Duodenal mucosa (tissue), 2 donors: ENCODE measurements around the gene PGS1.

Experiments
- H3K27ac ChIP-seq: one replicate; pipeline ENCODE4 v1.7.0; 2013; ENCODE audit warnings: low read depth, low read length
- H3K27me3 ChIP-seq, 2 donors: one replicate each; pipeline ENCODE4 v1.7.0; 2013; ENCODE audit warnings: low read length in 2 of 2, control low read depth in 1 of 2; ENCODE audit not compliant: insufficient read depth in 2 of 2, control insufficient read depth in 1 of 2
- H3K36me3 ChIP-seq, 2 donors: one replicate each; pipeline ENCODE4 v1.7.0; 2013; ENCODE audit warnings: low read length in 2 of 2, control low read depth in 1 of 2; ENCODE audit not compliant: insufficient read depth in 2 of 2, control insufficient read depth in 1 of 2
- H3K4me1 ChIP-seq, 2 donors: one replicate each; pipeline ENCODE4 v1.7.0; 2013; ENCODE audit warnings: low read length in 2 of 2, control low read depth in 1 of 2; ENCODE audit not compliant: insufficient read depth in 2 of 2, control insufficient read depth in 1 of 2
- H3K4me3 ChIP-seq, 2 donors: one replicate each; pipeline ENCODE4 v1.7.0; 2013; ENCODE audit warnings: low read length in 2 of 2, low read depth in 1 of 2
- H3K9ac ChIP-seq, 2 donors: one replicate each; pipeline ENCODE4 v1.7.0; 2013; ENCODE audit warnings: low read length in 2 of 2, low read depth in 1 of 2
- H3K9me3 ChIP-seq, 2 donors: one replicate each; pipeline ENCODE4 v1.7.0; 2013; ENCODE audit warnings: low read length in 2 of 2, control low read depth in 1 of 2; ENCODE audit not compliant: control insufficient read depth in 1 of 2

Gene PGS1

GRCh38 chr17:78374189-78374588 lies 4.3 kb upstream of the PGS1 start:
- Histone ChIP-seq H3K27ac (no peak overlapping the region), H3K4me3 (no peak overlapping the region), H3K9ac (no peak overlapping the region), H3K4me1 (peaks cover 9 to 21% of the 10 kb centered on the region in 2 donors), H3K9me3 (no peaks in the 10 kb centered on the region), H3K36me3 (no peaks in the 10 kb centered on the region), H3K27me3 (no peaks in the 10 kb centered on the region)

GRCh38 chr17:78374631-78375274 lies 3.7 kb upstream of the PGS1 start:
- Histone ChIP-seq H3K4me1 (peaks cover 13 to 25% of the 10 kb centered on the region in 2 donors), H3K36me3 (no peaks in the 10 kb centered on the region), H3K27ac (peak overlapping the region; percentile 36), H3K4me3 (no peak overlapping the region), H3K9ac (no peak overlapping the region), H3K27me3 (no peaks in the 10 kb centered on the region), H3K9me3 (no peaks in the 10 kb centered on the region)

GRCh38 chr17:78375401-78376151 lies 2.9 kb upstream of the PGS1 start:
- Histone ChIP-seq H3K4me3 (no peak overlapping the region), H3K4me1 (peaks cover 18 to 31% of the 10 kb centered on the region in 2 donors), H3K9me3 (no peaks in the 10 kb centered on the region), H3K36me3 (no peaks in the 10 kb centered on the region), H3K9ac (no peak overlapping the region), H3K27ac (peak overlapping the region; percentile 41), H3K27me3 (no peaks in the 10 kb centered on the region)

- Histone ChIP-seq H3K9me3 (no peaks in the 10 kb centered on the region), H3K9ac (no peak overlapping the region), H3K36me3 (no peaks in the 10 kb centered on the region), H3K4me3 (no peak overlapping the region), H3K4me1 (peaks cover 23 to 37% of the 10 kb centered on the region in 2 donors), H3K27me3 (no peaks in the 10 kb centered on the region), H3K27ac (no peak overlapping the region)
Measured at GRCh38 chr17:78376161-78376560, 2.3 kb upstream of the PGS1 start.

GRCh38 chr17:78377858-78378224 lies 608 bp upstream of the PGS1 start:
- Histone ChIP-seq H3K9me3 (no peaks in the 10 kb centered on the region), H3K9ac (peak overlapping the region; percentile 83 to 93), H3K27me3 (no peaks in the 10 kb centered on the region), H3K4me3 (peak overlapping the region; percentile 84 to 90), H3K36me3 (no peaks in the 10 kb centered on the region), H3K4me1 (peaks cover 36 to 50% of the 10 kb centered on the region in 2 donors), H3K27ac (peak overlapping the region; percentile 75)

GRCh38 chr17:78379131-78379491 lies 662 bp downstream of the PGS1 start:
- H3K4me1 ChIP-seq, result peaks cover 41 to 62% of the 10 kb centered on the region in 2 donors
- H3K27me3 ChIP-seq, result no peaks in the 10 kb centered on the region
- H3K4me3 ChIP-seq, result peak overlapping the region; percentile 84 to 90
- no peaks in the 10 kb centered on the region for H3K9me3 ChIP-seq
- H3K9ac ChIP-seq, result peak overlapping the region; percentile 83 to 93
- no peaks in the 10 kb centered on the region for H3K36me3 ChIP-seq
- peak overlapping the region; percentile 75 for H3K27ac ChIP-seq

GRCh38 chr17:78380370-78380769 lies 1.9 kb downstream of the PGS1 start:
- H3K27ac ChIP-seq, result no peak overlapping the region
- H3K4me1 ChIP-seq, result peaks cover 50 to 69% of the 10 kb centered on the region in 2 donors

GRCh38 chr17:78381601-78382232 lies 3.3 kb downstream of the PGS1 start:
- Histone ChIP-seq H3K9me3 (no peaks in the 10 kb centered on the region), H3K9ac (peak overlapping the region; percentile 21 to 63), H3K4me1 (peaks cover 62 to 73% of the 10 kb centered on the region in 2 donors), H3K36me3 (peaks cover 0 to 4% of the 10 kb centered on the region in 2 donors), H3K27me3 (no peaks in the 10 kb centered on the region), H3K27ac (peak overlapping the region; percentile 68), H3K4me3 (peak overlapping the region; percentile 12 to 33)

More at GRCh38 chr17:78380370-78380769, 1.9 kb downstream of the PGS1 start:
- H3K9ac ChIP-seq, result no peak overlapping the region
- peaks cover 0 to 4% of the 10 kb centered on the region in 2 donors for H3K36me3 ChIP-seq
- no peak overlapping the region for H3K4me3 ChIP-seq
- no peaks in the 10 kb centered on the region for H3K9me3 ChIP-seq
- no peaks in the 10 kb centered on the region for H3K27me3 ChIP-seq

GRCh38 chr17:78383725-78384471 lies 5.4 kb downstream of the PGS1 start:
- H3K27ac ChIP-seq, result peak overlapping the region; percentile 68
- H3K4me1 ChIP-seq, result peaks cover 65 to 69% of the 10 kb centered on the region in 2 donors
- H3K9me3 ChIP-seq, result no peaks in the 10 kb centered on the region
- no peaks in the 10 kb centered on the region for H3K27me3 ChIP-seq
- peak overlapping the region in 1 of 2 donors; percentile 29 for H3K9ac ChIP-seq
- no peak overlapping the region for H3K4me3 ChIP-seq
- peaks cover 0 to 4% of the 10 kb centered on the region in 2 donors for H3K36me3 ChIP-seq
